ENCODE data around the gene COL9A2.

The COL9A2 gene

GRCh38 chr1:40257688-40258444, 59.2 kb downstream of the COL9A2 start, which contains the start of gene ZMPSTE24:
Gene ZMPSTE24, plus strand, starts transcription at chr1:40258236. Its CDS starts 36 bp downstream, at chr1:40258272.
- DNase-seq (ENCODE audit: low read depth in 2 of 2), result peak; percentile 91 to 92

GRCh38 chr1:40257313-40257687, 59.8 kb downstream of the COL9A2 start:
- no peak for DNase-seq (ENCODE audit: low read depth in 2 of 2)

GRCh38 chr1:40256401-40257084, 60.5 kb downstream of the COL9A2 start:
- no peak for DNase-seq (ENCODE audit: low read depth in 2 of 2)

- DNase-seq (ENCODE audit: low read depth in 2 of 2), result no peak
These were observed 61.9 kb downstream of the COL9A2 start for GRCh38 chr1:40255231-40255630.

- no peak for DNase-seq (ENCODE audit: low read depth in 2 of 2)
These were observed 64.5 kb downstream of the COL9A2 start for GRCh38 chr1:40252601-40253000.

- no peak for DNase-seq (ENCODE audit: low read depth in 2 of 2)
These were observed 65.6 kb downstream of the COL9A2 start for GRCh38 chr1:40251456-40251855.

Data from stimulated activated CD8-positive, alpha-beta memory T cell treated with anti-CD3 and anti-CD28 coated beads, Interleukin-7, amount 100 ng/mL, for 1 hour (primary cell).